ACC112 (cell line): ENCODE results near the gene SLC12A3.
A peak's percentile ranks its signal among the peaks of the same experiment; 100 is the strongest.

Experiments
- H2AFZ ChIP-seq: fragments of 200-600 bp; sonication (generic); one replicate; pipeline ENCODE4 v1.6.0; 2017; ENCODE audit warnings: antibody characterized with exemption, low read length; ENCODE audit not compliant: unreplicated experiment
- H3K27ac ChIP-seq: fragments of 200-600 bp; sonication (generic); 2 replicates; pipeline ENCODE4 v1.5.1; 2014; ENCODE audit warnings: low read depth, mild to moderate bottlenecking, antibody characterized with exemption, low read length, moderate library complexity
- H3K27me3 ChIP-seq: fragments of 200-600 bp; sonication (generic); 2 replicates; pipeline ENCODE4 v1.6.1; 2014; ENCODE audit warnings: mild to moderate bottlenecking, antibody characterized with exemption, low read length, moderate library complexity, mixed read lengths; ENCODE audit not compliant: insufficient read depth
- H3K36me3 ChIP-seq: fragments of 200-600 bp; sonication (generic); 2 replicates; pipeline ENCODE4 v1.6.1; 2016; ENCODE audit warnings: mild to moderate bottlenecking, antibody characterized with exemption, low read length, moderate library complexity, mixed read lengths; ENCODE audit not compliant: insufficient read depth
- H3K4me1 ChIP-seq: fragments of 200-600 bp; sonication (generic); one replicate; pipeline ENCODE4 v1.6.1; 2016; ENCODE audit warnings: low read length, mixed read lengths; ENCODE audit not compliant: insufficient read depth, unreplicated experiment, control insufficient read depth
- H3K4me3 ChIP-seq: fragments of 200-600 bp; sonication (generic); 2 replicates; pipeline ENCODE4 v1.5.1; 2014; ENCODE audit warnings: mild to moderate bottlenecking, low read depth, low read length
- H3K79me2 ChIP-seq: fragments of 200-600 bp; sonication (generic); one replicate; pipeline ENCODE4 v1.6.0; 2016; ENCODE audit warnings: low read length; ENCODE audit not compliant: control insufficient read depth, unreplicated experiment, insufficient read depth

The SLC12A3 gene

DNA sequence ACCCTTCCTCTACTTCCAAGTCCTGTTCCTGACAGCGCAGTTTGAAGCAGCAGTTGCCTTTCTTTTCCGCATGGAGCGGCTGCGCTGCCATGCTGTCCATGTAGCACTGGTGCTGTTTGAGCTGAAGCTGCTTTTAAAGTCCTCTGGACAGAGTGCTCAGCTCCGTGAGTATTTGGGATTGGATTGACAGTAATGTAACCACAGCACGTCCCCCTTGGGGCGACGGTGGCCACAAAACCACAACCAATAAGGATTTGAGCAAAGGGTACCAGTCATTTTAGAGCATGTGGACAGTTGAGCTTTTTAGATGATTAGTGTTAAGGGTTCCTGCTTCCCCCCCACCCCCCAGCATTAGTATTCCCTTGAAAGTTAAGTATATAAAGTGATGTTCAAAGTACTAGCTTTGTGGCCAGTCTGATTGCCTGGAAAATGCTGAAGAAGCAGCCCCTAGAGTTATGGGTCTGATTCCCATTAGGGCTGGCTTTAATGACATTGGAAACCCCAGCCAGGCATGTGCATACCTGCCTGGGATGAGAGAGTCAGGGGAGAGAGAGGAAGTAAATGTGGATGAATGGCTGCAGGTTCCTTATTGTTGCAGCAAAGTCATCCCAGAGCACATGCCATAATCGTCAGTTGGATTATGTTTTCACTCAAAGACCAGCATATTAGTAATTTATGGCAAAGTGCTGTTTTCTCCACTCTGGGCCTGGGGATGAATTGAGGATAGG lies 31.6 kb upstream of the SLC12A3 start:
- H3K4me1 ChIP-seq = peaks cover 14% of the 10 kb centered on the region
- H3K36me3 ChIP-seq = peaks cover 15% of the 10 kb centered on the region; the same call in 1 of the 2 replicates
- H3K79me2 ChIP-seq = no peaks in the 10 kb centered on the region
- no peak overlapping the region for H3K27ac ChIP-seq
- no peaks in the 10 kb centered on the region for H3K27me3 ChIP-seq
- H2AFZ ChIP-seq = no peak overlapping the region
- H3K4me3 ChIP-seq = no peak overlapping the region

DNA sequence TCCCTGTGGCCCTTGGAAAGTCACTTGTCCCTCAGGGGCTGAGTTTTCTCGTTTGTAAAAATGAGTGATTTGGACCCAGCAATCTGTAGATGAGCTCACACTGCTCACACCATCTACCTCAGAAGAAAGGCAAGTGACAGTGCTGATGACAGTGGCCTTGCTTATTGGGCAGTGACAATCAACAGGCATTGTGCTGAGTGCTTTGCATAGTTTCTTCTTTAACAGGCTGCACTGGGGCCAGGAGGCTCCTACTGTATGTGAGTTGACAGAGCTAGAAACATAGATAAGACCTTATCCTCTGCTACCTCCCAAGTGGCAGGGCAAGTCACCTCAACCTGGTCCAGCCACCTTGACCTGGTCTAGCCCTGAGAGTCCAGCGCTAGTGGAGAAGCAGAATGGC lies 29.7 kb upstream of the SLC12A3 start:
- no peak overlapping the region for H3K27ac ChIP-seq
- peaks cover 10% of the 10 kb centered on the region for H3K4me1 ChIP-seq
- no peaks in the 10 kb centered on the region for H3K27me3 ChIP-seq
- no peak overlapping the region for H3K4me3 ChIP-seq
- no peak overlapping the region for H2AFZ ChIP-seq
- H3K79me2 ChIP-seq = no peaks in the 10 kb centered on the region
- H3K36me3 ChIP-seq = peaks cover 15% of the 10 kb centered on the region; the same call in 1 of the 2 replicates

- Histone ChIP-seq H3K27ac (no peak overlapping the region), H2AFZ (no peak overlapping the region), H3K27me3 (no peaks in the 10 kb centered on the region), H3K79me2 (no peaks in the 10 kb centered on the region), H3K36me3 (peaks cover 15% of the 10 kb centered on the region; the same call in 1 of the 2 replicates), H3K4me1 (no peaks in the 10 kb centered on the region), H3K4me3 (no peak overlapping the region)
Measured at GRCh38 chr16:56836410-56837230, 28.4 kb upstream of the SLC12A3 start.

- H3K4me1 ChIP-seq = no peaks in the 10 kb centered on the region
- peaks cover 22% of the 10 kb centered on the region; the same call in 1 of the 2 replicates for H3K36me3 ChIP-seq
- H3K27ac ChIP-seq = no peak overlapping the region
- H2AFZ ChIP-seq = no peak overlapping the region
- no peaks in the 10 kb centered on the region for H3K79me2 ChIP-seq
- H3K27me3 ChIP-seq = no peaks in the 10 kb centered on the region
- no peak overlapping the region for H3K4me3 ChIP-seq
Measured at GRCh38 chr16:56838622-56839337, 26.2 kb upstream of the SLC12A3 start.

DNA sequence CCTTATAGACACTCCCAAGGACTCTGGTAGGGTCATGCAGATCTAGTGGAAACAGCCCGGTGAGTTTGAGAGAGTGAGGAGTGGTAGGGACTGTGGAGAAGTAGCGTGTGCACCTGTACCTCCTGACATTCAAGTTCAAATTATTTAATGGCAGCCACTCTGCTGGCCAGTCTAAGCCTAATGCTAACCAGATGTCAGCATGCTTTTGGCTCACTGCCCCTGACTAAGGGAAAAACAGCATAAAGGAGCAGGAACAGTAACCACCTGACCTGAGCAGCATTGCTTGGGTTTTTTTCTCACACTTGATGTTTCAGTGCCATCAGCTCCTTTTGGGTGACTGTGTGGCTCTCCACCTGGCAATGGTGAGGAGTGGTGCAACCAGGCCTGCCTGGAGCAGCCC lies 23.8 kb upstream of the SLC12A3 start:
- no peak overlapping the region for H3K27ac ChIP-seq
- peaks cover 13% of the 10 kb centered on the region; the same call in 1 of the 2 replicates for H3K36me3 ChIP-seq

GRCh38 chr16:56841659-56842058 lies 23.3 kb upstream of the SLC12A3 start:
- no peaks in the 10 kb centered on the region for H3K79me2 ChIP-seq
- no peak overlapping the region for H2AFZ ChIP-seq
- H3K27ac ChIP-seq = no peak overlapping the region
- H3K4me1 ChIP-seq = no peaks in the 10 kb centered on the region
- H3K27me3 ChIP-seq = no peaks in the 10 kb centered on the region
- H3K36me3 ChIP-seq = peaks cover 13% of the 10 kb centered on the region; the same call in 1 of the 2 replicates
- H3K4me3 ChIP-seq = no peak overlapping the region

More for the DNA sequence above, 23.8 kb upstream of the SLC12A3 start:
- H3K4me3 ChIP-seq = no peak overlapping the region
- H3K4me1 ChIP-seq = no peaks in the 10 kb centered on the region
- no peak overlapping the region for H2AFZ ChIP-seq
- no peaks in the 10 kb centered on the region for H3K79me2 ChIP-seq
- H3K27me3 ChIP-seq = no peaks in the 10 kb centered on the region

GRCh38 chr16:56842133-56842532 lies 22.9 kb upstream of the SLC12A3 start:
- Histone ChIP-seq H3K27me3 (no peaks in the 10 kb centered on the region), H3K4me1 (peaks cover under 1% of the 10 kb centered on the region), H3K27ac (no peak overlapping the region), H3K4me3 (no peak overlapping the region), H3K36me3 (peaks cover 13% of the 10 kb centered on the region; the same call in 1 of the 2 replicates), H3K79me2 (no peaks in the 10 kb centered on the region), H2AFZ (no peak overlapping the region)

DNA sequence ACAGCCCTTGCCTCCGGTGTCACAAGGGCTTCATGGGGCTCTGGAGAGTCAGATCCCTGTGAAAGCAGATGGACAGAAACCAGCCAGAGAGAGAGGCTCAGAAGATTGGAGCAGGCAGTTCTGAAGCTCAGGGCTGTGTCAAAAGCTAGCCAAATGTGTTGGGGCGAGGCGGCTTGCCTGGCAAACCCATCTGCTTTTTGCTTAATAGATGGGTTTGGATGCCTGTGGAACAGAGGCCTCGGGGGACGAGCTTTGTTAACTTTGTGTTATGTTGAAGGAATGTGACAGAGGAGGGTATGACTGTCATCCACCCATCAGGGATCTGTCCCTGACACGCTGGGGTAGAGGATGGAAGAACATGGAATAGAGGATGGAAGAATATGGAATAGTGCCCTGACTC lies 21.0 kb upstream of the SLC12A3 start:
- Histone ChIP-seq H3K4me3 (no peak overlapping the region), H3K27ac (no peak overlapping the region), H2AFZ (no peak overlapping the region), H3K4me1 (peaks cover 20% of the 10 kb centered on the region), H3K79me2 (no peaks in the 10 kb centered on the region), H3K36me3 (peaks cover 13% of the 10 kb centered on the region; the same call in 1 of the 2 replicates), H3K27me3 (no peaks in the 10 kb centered on the region)

DNA sequence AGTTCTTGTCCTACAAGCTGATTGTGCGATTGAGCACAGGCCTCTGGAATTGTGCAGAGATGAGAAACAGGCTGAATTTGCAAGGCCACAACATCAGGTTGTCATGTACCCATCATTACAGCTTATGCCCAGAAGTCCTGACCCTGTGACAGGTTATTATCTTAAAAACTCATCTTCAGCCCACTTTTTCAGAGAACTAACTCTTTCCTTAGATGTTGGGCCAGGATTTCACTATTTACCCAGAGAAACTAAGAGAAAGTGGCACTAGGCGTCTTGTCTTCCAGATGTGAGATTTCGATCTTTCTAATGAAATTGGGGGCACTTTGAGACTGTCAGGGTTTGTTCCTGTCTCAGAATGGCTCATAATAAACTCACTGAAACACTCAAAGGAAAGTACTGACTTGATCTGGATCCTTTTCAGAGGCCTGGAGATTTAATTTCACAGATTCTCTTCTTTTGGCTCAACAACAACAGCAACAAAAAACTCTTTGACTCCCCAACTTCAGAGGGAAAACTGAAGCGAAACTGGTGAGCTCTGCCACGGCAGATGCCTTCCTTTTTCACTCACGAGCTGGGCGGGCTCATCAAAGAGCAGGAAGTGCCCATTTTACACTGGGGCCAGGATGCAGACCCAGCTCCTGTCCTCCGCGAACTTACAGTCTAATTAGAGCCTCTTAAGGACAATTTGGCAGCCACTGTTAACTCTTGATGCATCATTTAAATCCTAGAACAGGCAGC lies 17.7 kb upstream of the SLC12A3 start:
- 0 out of 2 replicates have a peak, but pooled peaks cover 10% of the 10 kb centered on the region for H3K36me3 ChIP-seq
- no peaks in the 10 kb centered on the region for H3K27me3 ChIP-seq
- peak overlapping the region; percentile 72 for H3K27ac ChIP-seq
- no peak overlapping the region for H2AFZ ChIP-seq
- H3K79me2 ChIP-seq = no peaks in the 10 kb centered on the region
- no peak overlapping the region; the same call in 1 of the 2 replicates for H3K4me3 ChIP-seq
- H3K4me1 ChIP-seq = peaks cover 46% of the 10 kb centered on the region
